ENCODE data around the gene RNF6.

Gene RNF6

DNA sequence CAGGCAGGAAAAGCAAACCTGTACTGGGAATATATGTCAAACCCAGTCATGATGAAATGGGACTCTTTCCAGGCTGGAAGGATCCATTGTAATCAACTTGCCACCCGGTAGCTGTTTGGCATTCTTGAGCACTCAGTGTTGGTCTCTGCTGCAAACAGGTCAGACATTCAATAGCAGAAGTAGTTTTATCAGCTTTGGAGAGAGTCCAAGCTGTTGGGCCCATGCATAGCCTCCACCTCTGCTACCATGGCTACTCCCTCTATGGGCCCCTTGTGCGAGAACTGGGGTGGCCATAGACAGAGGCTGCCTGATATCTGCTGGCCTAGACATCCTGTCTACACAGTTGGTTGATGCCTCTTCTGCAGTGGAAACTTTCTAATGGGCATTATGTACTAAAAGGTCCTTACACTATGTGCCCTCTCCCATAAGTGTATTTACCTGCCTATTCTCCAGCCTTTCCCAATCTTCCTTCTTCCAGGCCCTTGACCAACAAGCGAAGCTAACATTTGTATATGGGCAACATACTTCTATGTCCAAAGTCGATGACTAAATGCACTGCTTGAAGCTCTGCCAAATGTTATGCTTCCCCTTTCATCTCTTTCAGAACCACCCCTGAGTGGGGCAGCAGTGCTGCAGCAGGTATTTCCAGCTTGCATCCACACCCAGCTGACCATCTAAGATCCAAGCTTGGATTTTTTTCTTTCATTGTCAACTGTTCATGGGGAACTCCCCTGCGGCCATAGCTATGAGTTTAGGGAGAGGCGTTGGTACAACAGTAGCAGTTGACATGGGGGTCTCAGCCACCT lies 5.3 kb upstream of the RNF6 start:
- DNase-seq (ENCODE audit: low read depth): no peak
- no peak overlapping the region for H3K4me3 ChIP-seq (ENCODE audit: low read length)
- TF ChIP-seq, protein P1, sequence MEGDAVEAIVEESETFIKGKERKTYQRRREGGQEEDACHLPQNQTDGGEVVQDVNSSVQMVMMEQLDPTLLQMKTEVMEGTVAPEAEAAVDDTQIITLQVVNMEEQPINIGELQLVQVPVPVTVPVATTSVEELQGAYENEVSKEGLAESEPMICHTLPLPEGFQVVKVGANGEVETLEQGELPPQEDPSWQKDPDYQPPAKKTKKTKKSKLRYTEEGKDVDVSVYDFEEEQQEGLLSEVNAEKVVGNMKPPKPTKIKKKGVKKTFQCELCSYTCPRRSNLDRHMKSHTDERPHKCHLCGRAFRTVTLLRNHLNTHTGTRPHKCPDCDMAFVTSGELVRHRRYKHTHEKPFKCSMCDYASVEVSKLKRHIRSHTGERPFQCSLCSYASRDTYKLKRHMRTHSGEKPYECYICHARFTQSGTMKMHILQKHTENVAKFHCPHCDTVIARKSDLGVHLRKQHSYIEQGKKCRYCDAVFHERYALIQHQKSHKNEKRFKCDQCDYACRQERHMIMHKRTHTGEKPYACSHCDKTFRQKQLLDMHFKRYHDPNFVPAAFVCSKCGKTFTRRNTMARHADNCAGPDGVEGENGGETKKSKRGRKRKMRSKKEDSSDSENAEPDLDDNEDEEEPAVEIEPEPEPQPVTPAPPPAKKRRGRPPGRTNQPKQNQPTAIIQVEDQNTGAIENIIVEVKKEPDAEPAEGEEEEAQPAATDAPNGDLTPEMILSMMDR (conservative IDR thresholded peaks at IDR 0.05; ENCODE audit: low read length): no peak

DNA sequence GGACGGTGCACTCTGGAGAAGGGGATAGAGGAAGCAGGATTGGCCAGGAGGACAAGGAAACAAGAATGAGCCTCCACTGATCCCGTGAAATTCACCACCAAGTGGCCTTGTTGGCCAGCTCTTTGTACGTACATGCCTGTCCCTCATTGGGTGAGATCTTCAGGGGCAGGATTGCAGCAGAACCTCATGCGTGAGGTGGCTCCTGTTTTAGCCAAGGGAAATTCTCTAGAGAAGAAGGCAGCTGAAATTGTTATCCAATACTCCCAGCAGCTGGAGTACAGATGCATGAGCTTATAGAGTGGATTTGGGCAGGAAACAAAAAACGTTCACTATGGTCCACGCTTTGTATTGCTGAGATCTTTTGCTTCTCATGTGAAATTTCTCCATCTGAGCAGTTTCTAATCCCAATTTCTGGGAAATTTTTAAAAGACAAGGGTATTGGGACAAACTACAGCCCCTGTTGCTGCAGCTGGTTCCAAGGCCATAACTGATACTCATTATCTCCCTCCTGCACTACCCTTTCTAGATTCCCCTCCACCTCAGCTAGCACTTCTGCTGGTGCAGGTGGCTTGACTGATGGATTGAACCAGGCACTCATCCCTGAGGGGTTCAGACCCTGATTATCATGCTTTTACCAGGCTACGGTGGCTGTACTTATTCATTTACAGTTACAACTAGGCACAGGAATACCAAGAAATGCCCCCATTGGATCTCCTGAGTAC lies 3.9 kb upstream of the RNF6 start:
- peak; percentile 41 for DNase-seq (ENCODE audit: low read depth)
- no peak overlapping the region for H3K4me3 ChIP-seq (ENCODE audit: low read length)
- TF ChIP-seq, protein P1 (conservative IDR thresholded peaks at IDR 0.05; ENCODE audit: low read length): no peak

DNA sequence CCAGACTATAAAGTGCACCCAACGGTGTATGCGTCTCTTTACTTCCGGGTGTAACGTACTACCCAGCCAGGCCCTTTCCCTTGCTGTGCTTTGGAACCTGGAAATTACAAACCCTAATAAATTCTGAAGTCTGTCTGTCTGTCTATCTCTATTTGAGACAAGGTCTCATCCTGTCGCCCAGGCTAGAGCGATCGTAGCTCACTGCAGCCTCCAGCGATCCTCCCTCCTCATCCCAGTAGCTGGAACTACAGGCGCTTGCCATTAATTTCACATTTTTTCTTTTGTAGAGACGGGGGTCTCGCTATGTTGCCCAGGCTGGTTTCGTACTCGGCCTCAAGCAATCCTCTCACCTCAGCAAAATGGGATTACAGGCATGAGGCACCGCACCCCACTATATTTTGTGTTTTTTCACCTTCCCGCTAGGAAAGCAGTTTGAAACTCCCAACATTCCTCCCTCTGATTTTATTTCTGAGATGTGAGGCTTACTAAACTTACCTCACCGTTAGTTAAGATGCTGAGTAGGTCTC lies 469 bp upstream of the RNF6 start:
- no peak for DNase-seq (ENCODE audit: low read depth)
- TF ChIP-seq, protein P1 (conservative IDR thresholded peaks at IDR 0.05; ENCODE audit: low read length): 0 out of 2 replicates have a peak, but pooled peaks have one; percentile 9
- H3K4me3 ChIP-seq (ENCODE audit: low read length): peak overlapping the region; percentile 94

DNA sequence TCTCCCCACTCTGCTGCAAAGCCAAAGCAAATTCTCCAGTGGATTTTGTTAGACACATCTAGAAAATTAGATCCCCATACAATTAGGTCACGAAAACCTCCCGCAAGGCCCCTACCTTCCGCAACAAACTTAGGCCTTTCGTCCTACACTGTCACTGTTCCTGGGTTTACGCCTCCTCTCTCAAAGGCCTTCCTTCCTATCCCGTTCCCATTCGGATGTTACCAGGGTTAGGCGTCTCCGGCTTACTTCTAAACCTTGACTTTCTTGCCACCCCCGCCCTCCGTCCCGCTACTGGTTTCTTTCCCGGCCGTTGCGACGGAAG lies 754 bp downstream of the RNF6 start:
- H3K4me3 ChIP-seq (ENCODE audit: low read length): peak overlapping the region; percentile 94
- TF ChIP-seq, protein P1 (conservative IDR thresholded peaks at IDR 0.05; ENCODE audit: low read length): no peak
- DNase-seq (ENCODE audit: low read depth): no peak

DNA sequence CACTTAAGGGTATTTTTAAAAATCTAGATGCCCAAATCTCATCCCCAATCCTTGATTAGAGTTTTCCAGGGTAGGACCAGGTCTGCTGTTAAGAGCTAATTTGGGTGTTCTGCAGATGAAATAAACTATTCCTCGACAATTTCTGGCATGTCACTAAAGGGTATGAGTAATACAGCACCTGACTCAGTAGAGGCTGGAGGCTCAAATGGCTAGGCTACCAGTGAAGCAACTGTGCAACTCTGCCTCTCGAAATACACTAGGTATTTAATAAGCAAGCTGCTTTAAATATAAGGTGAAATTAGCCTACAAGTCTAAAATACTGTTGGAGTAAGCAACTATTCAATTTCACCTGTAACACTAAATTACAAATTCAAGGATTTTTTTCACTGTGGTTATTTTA lies 1.5 kb downstream of the RNF6 start:
- TF ChIP-seq, protein P1 (conservative IDR thresholded peaks at IDR 0.05; ENCODE audit: low read length): no peak
- DNase-seq (ENCODE audit: low read depth): peak; percentile 27
- H3K4me3 ChIP-seq (ENCODE audit: low read length): peak overlapping the region; percentile 94

DNA sequence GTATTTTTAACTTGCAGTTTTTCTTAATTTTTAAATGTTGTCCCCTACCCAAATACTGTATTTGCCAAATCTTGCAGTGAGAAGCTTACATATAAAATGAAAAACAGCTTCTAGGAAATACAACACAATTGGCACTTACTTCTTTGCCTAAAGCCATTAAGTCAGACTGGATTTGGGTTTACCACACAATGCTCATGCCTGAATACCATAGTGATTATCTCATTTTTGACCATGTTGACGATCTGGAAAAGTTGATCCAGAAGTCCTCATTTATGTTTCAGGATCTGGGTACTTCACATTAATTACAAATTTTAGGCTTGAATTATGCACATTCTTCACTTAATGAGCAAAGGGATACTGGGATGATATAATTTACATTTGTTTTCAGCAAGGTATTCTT lies 2.4 kb downstream of the RNF6 start:
- TF ChIP-seq, protein P1 (conservative IDR thresholded peaks at IDR 0.05; ENCODE audit: low read length): no peak
- no peak overlapping the region for H3K4me3 ChIP-seq (ENCODE audit: low read length)
- peak; percentile 57 for DNase-seq (ENCODE audit: low read depth)

Measured in AG10803 (cell line).